GM19452 (cell line): ENCODE measurements around the gene BOLA2B.

ENCODE experiments used
- ATAC-seq: cut with Tn5 transposase; IDR thresholded peaks from one replicate; pipeline ENCODE4 v1.9.1; 2021; ENCODE audit not compliant: unreplicated experiment

BOLA2B gene

DNA sequence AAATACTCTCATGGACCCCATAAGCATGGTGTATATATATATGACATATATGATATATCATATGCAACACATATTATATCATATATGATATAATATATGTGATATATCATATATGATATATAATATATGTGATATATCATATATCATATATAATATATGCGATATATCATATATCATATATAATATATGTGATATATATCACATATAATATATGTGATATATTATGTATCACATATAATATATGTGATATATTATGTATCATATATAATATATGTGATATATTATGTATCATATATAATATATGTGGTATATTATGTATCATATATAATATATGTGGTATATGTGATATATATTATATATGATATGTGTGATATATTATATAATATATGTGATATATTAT, 48.5 kb downstream of the BOLA2B start:
- no peak for ATAC-seq

DNA sequence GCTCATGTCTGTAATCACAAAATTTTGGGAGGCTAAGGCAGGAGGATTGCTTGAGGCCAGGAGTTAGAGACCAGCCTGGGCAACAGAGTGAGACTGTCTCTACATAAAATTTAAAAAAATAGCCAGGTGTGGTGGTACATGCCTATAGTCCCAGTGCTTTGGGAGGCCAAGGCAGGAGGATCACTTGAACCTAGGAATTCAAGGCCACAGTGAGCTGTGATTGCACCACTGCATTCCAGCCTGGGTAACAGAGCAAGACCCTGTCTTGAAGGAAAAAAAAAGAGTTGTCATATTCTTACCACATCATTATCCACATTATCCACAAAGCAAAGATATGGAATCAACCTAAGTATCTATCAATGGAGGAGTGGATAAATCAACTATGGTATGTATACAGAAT, 49.4 kb downstream of the BOLA2B start:
- no peak for ATAC-seq

GRCh38 chr16:30143347-30143702, 50.1 kb downstream of the BOLA2B start:
- no peak for ATAC-seq
